ENCODE results near the gene PEF1. TPM values are rescaled to one million over a fixed set of nuclear protein-coding genes. Genes with fewer than 3 reads are reported as not detected.

The PEF1 gene
- total RNA-seq, 1 donor from 2014 or later: 38.9 TPM

GRCh38 chr1:31615414-31615813 lies 29.3 kb downstream of the PEF1 start:
- Mint-ChIP-seq H3K27me3 (ENCODE audit: unreplicated experiment) (peaks cover 9% of the 10 kb centered on the region), H3K4me1 (ENCODE audit: low read depth, unreplicated experiment) (no peaks in the 10 kb centered on the region), H3K9me3 (ENCODE audit: unreplicated experiment) (no peaks in the 10 kb centered on the region), H3K36me3 (ENCODE audit: unreplicated experiment) (peaks cover 3% of the 10 kb centered on the region), H3K4me3 (ENCODE audit: unreplicated experiment) (no peak overlapping the region), H3K27ac (ENCODE audit: unreplicated experiment) (no peak overlapping the region)
- DNase-seq: no peak
- TF ChIP-seq CTCF (IDR thresholded peaks at IDR 0.05; ENCODE audit: partially characterized antibody, unreplicated experiment): no peak

- H3K4me1 Mint-ChIP-seq (ENCODE audit: low read depth, unreplicated experiment): no peaks in the 10 kb centered on the region
- peaks cover 3% of the 10 kb centered on the region for H3K36me3 Mint-ChIP-seq (ENCODE audit: unreplicated experiment)
- DNase-seq: no peak
- no peak overlapping the region for H3K27ac Mint-ChIP-seq (ENCODE audit: unreplicated experiment)
- H3K9me3 Mint-ChIP-seq (ENCODE audit: unreplicated experiment): no peaks in the 10 kb centered on the region
- TF ChIP-seq CTCF (IDR thresholded peaks at IDR 0.05; ENCODE audit: partially characterized antibody, unreplicated experiment): no peak
- H3K4me3 Mint-ChIP-seq (ENCODE audit: unreplicated experiment): no peak overlapping the region
- peaks cover 9% of the 10 kb centered on the region for H3K27me3 Mint-ChIP-seq (ENCODE audit: unreplicated experiment)
Observed at GRCh38 chr1:31614414-31615005, 30.2 kb downstream of the PEF1 start.

GRCh38 chr1:31609514-31610118 lies 35.1 kb downstream of the PEF1 start:
- Mint-ChIP-seq H3K4me1 (ENCODE audit: low read depth, unreplicated experiment) (no peaks in the 10 kb centered on the region), H3K27me3 (ENCODE audit: unreplicated experiment) (no peaks in the 10 kb centered on the region), H3K27ac (ENCODE audit: unreplicated experiment) (no peak overlapping the region), H3K36me3 (ENCODE audit: unreplicated experiment) (no peaks in the 10 kb centered on the region), H3K4me3 (ENCODE audit: unreplicated experiment) (no peak overlapping the region), H3K9me3 (ENCODE audit: unreplicated experiment) (no peaks in the 10 kb centered on the region)
- DNase-seq: no peak
- no peak for TF ChIP-seq CTCF (IDR thresholded peaks at IDR 0.05; ENCODE audit: partially characterized antibody, unreplicated experiment)

- DNase-seq: no peak
- Mint-ChIP-seq H3K27me3 (ENCODE audit: unreplicated experiment) (no peaks in the 10 kb centered on the region), H3K4me1 (ENCODE audit: low read depth, unreplicated experiment) (no peaks in the 10 kb centered on the region), H3K4me3 (ENCODE audit: unreplicated experiment) (no peak overlapping the region), H3K27ac (ENCODE audit: unreplicated experiment) (no peak overlapping the region), H3K9me3 (ENCODE audit: unreplicated experiment) (no peaks in the 10 kb centered on the region), H3K36me3 (ENCODE audit: unreplicated experiment) (no peaks in the 10 kb centered on the region)
- TF ChIP-seq CTCF (IDR thresholded peaks at IDR 0.05; ENCODE audit: partially characterized antibody, unreplicated experiment): no peak
Observed at GRCh38 chr1:31607360-31607759, 37.3 kb downstream of the PEF1 start.

GRCh38 chr1:31605908-31606427 lies 38.7 kb downstream of the PEF1 start:
- H3K27ac Mint-ChIP-seq (ENCODE audit: unreplicated experiment): no peak overlapping the region
- TF ChIP-seq CTCF (IDR thresholded peaks at IDR 0.05; ENCODE audit: partially characterized antibody, unreplicated experiment): no peak
- no peak overlapping the region for H3K4me3 Mint-ChIP-seq (ENCODE audit: unreplicated experiment)
- H3K9me3 Mint-ChIP-seq (ENCODE audit: unreplicated experiment): no peaks in the 10 kb centered on the region
- no peaks in the 10 kb centered on the region for H3K4me1 Mint-ChIP-seq (ENCODE audit: low read depth, unreplicated experiment)
- no peak for DNase-seq
- H3K36me3 Mint-ChIP-seq (ENCODE audit: unreplicated experiment): no peaks in the 10 kb centered on the region
- H3K27me3 Mint-ChIP-seq (ENCODE audit: unreplicated experiment): no peaks in the 10 kb centered on the region

Measured in glutamatergic neuron (in vitro differentiated cells).